ENCODE data around the gene KRT3. TPM values are rescaled to one million over a fixed set of nuclear protein-coding genes. Genes with fewer than 3 reads are reported as not detected.

Gene KRT3
- total RNA-seq, 1 donor, result not detected

- no peak overlapping the region for H2AFZ ChIP-seq (ENCODE audit: low read length)
- no peaks in the 10 kb centered on the region for H3K9me3 ChIP-seq (ENCODE audit: low read depth, low read length)
- H3K36me3 ChIP-seq (ENCODE audit: insufficient read depth, low read length), result no peaks in the 10 kb centered on the region
- H3K4me3 ChIP-seq (ENCODE audit: insufficient read depth, low read length), result no peak overlapping the region
- H3K79me2 ChIP-seq (ENCODE audit: insufficient read depth, low read length), result no peaks in the 10 kb centered on the region
- H3K27ac ChIP-seq (ENCODE audit: low read depth, low read length), result no peak overlapping the region
- DNase-seq (ENCODE audit: insufficient read length, low spot score, missing footprints), result no peak
- TF ChIP-seq, protein P1, sequence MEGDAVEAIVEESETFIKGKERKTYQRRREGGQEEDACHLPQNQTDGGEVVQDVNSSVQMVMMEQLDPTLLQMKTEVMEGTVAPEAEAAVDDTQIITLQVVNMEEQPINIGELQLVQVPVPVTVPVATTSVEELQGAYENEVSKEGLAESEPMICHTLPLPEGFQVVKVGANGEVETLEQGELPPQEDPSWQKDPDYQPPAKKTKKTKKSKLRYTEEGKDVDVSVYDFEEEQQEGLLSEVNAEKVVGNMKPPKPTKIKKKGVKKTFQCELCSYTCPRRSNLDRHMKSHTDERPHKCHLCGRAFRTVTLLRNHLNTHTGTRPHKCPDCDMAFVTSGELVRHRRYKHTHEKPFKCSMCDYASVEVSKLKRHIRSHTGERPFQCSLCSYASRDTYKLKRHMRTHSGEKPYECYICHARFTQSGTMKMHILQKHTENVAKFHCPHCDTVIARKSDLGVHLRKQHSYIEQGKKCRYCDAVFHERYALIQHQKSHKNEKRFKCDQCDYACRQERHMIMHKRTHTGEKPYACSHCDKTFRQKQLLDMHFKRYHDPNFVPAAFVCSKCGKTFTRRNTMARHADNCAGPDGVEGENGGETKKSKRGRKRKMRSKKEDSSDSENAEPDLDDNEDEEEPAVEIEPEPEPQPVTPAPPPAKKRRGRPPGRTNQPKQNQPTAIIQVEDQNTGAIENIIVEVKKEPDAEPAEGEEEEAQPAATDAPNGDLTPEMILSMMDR (IDR thresholded peaks at IDR 0.05; ENCODE audit: extremely low read depth, low read depth, low read length), result no peak
- H4K20me1 ChIP-seq (ENCODE audit: insufficient read depth, low read length), result no peaks in the 10 kb centered on the region
- no peak overlapping the region for H3K4me2 ChIP-seq (ENCODE audit: insufficient read depth, low read length)
- H3K4me1 ChIP-seq (ENCODE audit: insufficient read depth, low read length), result no peaks in the 10 kb centered on the region
- H3K27me3 ChIP-seq (ENCODE audit: insufficient read depth, low read length), result peaks cover 56% of the 10 kb centered on the region
Observed at GRCh38 chr12:52771505-52771904, 24.4 kb downstream of the KRT3 start.

DNA sequence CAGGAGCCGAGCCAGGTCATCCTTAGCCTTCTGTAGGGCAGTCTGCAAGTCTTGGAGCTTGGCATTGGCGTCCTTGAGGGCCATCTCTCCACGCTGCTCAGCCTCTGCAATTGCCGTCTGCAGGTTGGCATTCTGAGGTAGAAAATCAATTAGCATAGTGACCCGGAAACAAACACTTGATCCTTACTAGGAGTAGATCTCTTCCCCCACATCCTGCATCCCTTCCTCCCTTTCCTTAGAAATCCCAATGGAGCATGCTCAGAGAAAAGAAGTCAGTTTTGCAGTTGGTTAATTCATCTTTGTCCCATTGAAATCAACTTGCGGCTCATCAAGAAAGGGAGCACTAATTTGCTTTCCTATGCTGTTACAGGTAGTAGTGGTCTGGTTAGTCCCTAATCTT, 24.8 kb downstream of the KRT3 start:
- Histone ChIP-seq H3K4me1 (ENCODE audit: insufficient read depth, low read length) (no peaks in the 10 kb centered on the region), H4K20me1 (ENCODE audit: insufficient read depth, low read length) (no peaks in the 10 kb centered on the region), H3K79me2 (ENCODE audit: insufficient read depth, low read length) (no peaks in the 10 kb centered on the region), H2AFZ (ENCODE audit: low read length) (no peak overlapping the region), H3K36me3 (ENCODE audit: insufficient read depth, low read length) (no peaks in the 10 kb centered on the region), H3K27me3 (ENCODE audit: insufficient read depth, low read length) (peaks cover 54% of the 10 kb centered on the region), H3K27ac (ENCODE audit: low read depth, low read length) (no peak overlapping the region), H3K4me2 (ENCODE audit: insufficient read depth, low read length) (no peak overlapping the region), H3K9me3 (ENCODE audit: low read depth, low read length) (no peaks in the 10 kb centered on the region), H3K4me3 (ENCODE audit: insufficient read depth, low read length) (no peak overlapping the region)
- DNase-seq (ENCODE audit: insufficient read length, low spot score, missing footprints), result no peak
- TF ChIP-seq, protein P1 (IDR thresholded peaks at IDR 0.05; ENCODE audit: extremely low read depth, low read depth, low read length), result no peak

- H3K9me3 ChIP-seq (ENCODE audit: low read depth, low read length), result no peaks in the 10 kb centered on the region
- H3K4me3 ChIP-seq (ENCODE audit: insufficient read depth, low read length), result no peak overlapping the region
- no peaks in the 10 kb centered on the region for H3K79me2 ChIP-seq (ENCODE audit: insufficient read depth, low read length)
- no peaks in the 10 kb centered on the region for H4K20me1 ChIP-seq (ENCODE audit: insufficient read depth, low read length)
- TF ChIP-seq, protein P1 (IDR thresholded peaks at IDR 0.05; ENCODE audit: extremely low read depth, low read depth, low read length), result no peak
- H2AFZ ChIP-seq (ENCODE audit: low read length), result no peak overlapping the region
- no peaks in the 10 kb centered on the region for H3K36me3 ChIP-seq (ENCODE audit: insufficient read depth, low read length)
- DNase-seq (ENCODE audit: insufficient read length, low spot score, missing footprints), result no peak
- no peaks in the 10 kb centered on the region for H3K4me1 ChIP-seq (ENCODE audit: insufficient read depth, low read length)
- H3K27me3 ChIP-seq (ENCODE audit: insufficient read depth, low read length), result peaks cover 49% of the 10 kb centered on the region
- no peak overlapping the region for H3K4me2 ChIP-seq (ENCODE audit: insufficient read depth, low read length)
- no peak overlapping the region for H3K27ac ChIP-seq (ENCODE audit: low read depth, low read length)
Observed at GRCh38 chr12:52769946-52770345, 26.0 kb downstream of the KRT3 start.

- H3K36me3 ChIP-seq (ENCODE audit: insufficient read depth, low read length), result no peaks in the 10 kb centered on the region
- no peak overlapping the region for H3K27ac ChIP-seq (ENCODE audit: low read depth, low read length)
- no peaks in the 10 kb centered on the region for H4K20me1 ChIP-seq (ENCODE audit: insufficient read depth, low read length)
- no peaks in the 10 kb centered on the region for H3K4me1 ChIP-seq (ENCODE audit: insufficient read depth, low read length)
- no peak overlapping the region for H2AFZ ChIP-seq (ENCODE audit: low read length)
- no peaks in the 10 kb centered on the region for H3K79me2 ChIP-seq (ENCODE audit: insufficient read depth, low read length)
- DNase-seq (ENCODE audit: insufficient read length, low spot score, missing footprints), result no peak
- no peak overlapping the region for H3K4me3 ChIP-seq (ENCODE audit: insufficient read depth, low read length)
- peaks cover 46% of the 10 kb centered on the region for H3K27me3 ChIP-seq (ENCODE audit: insufficient read depth, low read length)
- H3K4me2 ChIP-seq (ENCODE audit: insufficient read depth, low read length), result no peak overlapping the region
- no peaks in the 10 kb centered on the region for H3K9me3 ChIP-seq (ENCODE audit: low read depth, low read length)
- TF ChIP-seq, protein P1 (IDR thresholded peaks at IDR 0.05; ENCODE audit: extremely low read depth, low read depth, low read length), result no peak
Observed at GRCh38 chr12:52769354-52769753, 26.6 kb downstream of the KRT3 start.

Data from osteoblast (primary cell).